Hippocampal formation (tissue), 2 donors: Measurements from ENCODE around the gene PDGFRB.
A peak's percentile ranks its signal among the peaks of the same experiment; 100 is the strongest.

ENCODE experiments used
- DNase-seq, 2 donors: peaks; one replicate each; lab custom pipeline; 2025; lab: John Stamatoyannopoulos, UW

The PDGFRB gene

GRCh38 chr5:150181766-150182545 lies 26.3 kb upstream of the PDGFRB start:
- DNase-seq, result no peak

GRCh38 chr5:150181027-150181426 lies 25.4 kb upstream of the PDGFRB start:
- no peak for DNase-seq

- DNase-seq, result peak; percentile 54 to 69
Observed at GRCh38 chr5:150180241-150181026, 24.8 kb upstream of the PDGFRB start.

- no peak for DNase-seq
Observed at GRCh38 chr5:150179019-150179620, 23.5 kb upstream of the PDGFRB start.

- no peak for DNase-seq
Observed at GRCh38 chr5:150178262-150178661, 22.6 kb upstream of the PDGFRB start.

- no peak for DNase-seq
Observed at GRCh38 chr5:150177721-150178120, 22.1 kb upstream of the PDGFRB start.

GRCh38 chr5:150176745-150177477 lies 21.3 kb upstream of the PDGFRB start:
- no peak for DNase-seq

GRCh38 chr5:150175536-150175935 lies 19.9 kb upstream of the PDGFRB start:
- DNase-seq, result no peak

- no peak for DNase-seq
Observed at GRCh38 chr5:150175076-150175475, 19.4 kb upstream of the PDGFRB start.

- no peak for DNase-seq
Observed at GRCh38 chr5:150174285-150174684, 18.6 kb upstream of the PDGFRB start.

GRCh38 chr5:150173161-150173560 lies 17.5 kb upstream of the PDGFRB start:
- no peak for DNase-seq

GRCh38 chr5:150172556-150172955 lies 16.9 kb upstream of the PDGFRB start:
- DNase-seq, result no peak

GRCh38 chr5:150172145-150172544 lies 16.5 kb upstream of the PDGFRB start:
- no peak for DNase-seq

- no peak for DNase-seq
Observed at GRCh38 chr5:150168864-150169263, 13.2 kb upstream of the PDGFRB start.

- DNase-seq, result no peak
Observed at GRCh38 chr5:150167908-150168307, 12.3 kb upstream of the PDGFRB start.

GRCh38 chr5:150167512-150167850 lies 11.8 kb upstream of the PDGFRB start:
- DNase-seq, result no peak

- DNase-seq, result no peak
Observed at GRCh38 chr5:150166650-150167511, 11.2 kb upstream of the PDGFRB start, which contains the start of gene CDX1. Gene CDX1, plus strand, starts transcription at chr5:150166778. Its CDS starts 99 bp downstream, at chr5:150166877.

GRCh38 chr5:150166037-150166649 lies 10.5 kb upstream of the PDGFRB start:
- no peak for DNase-seq

- no peak for DNase-seq
Observed at GRCh38 chr5:150164211-150164980, 8.8 kb upstream of the PDGFRB start.

- DNase-seq, result no peak
Observed at GRCh38 chr5:150163547-150164059, 8.0 kb upstream of the PDGFRB start.
